ENCODE measurements around the gene FZD8.
A peak's percentile ranks its signal among the peaks of the same experiment; 100 is the strongest.

Gene FZD8

DNA sequence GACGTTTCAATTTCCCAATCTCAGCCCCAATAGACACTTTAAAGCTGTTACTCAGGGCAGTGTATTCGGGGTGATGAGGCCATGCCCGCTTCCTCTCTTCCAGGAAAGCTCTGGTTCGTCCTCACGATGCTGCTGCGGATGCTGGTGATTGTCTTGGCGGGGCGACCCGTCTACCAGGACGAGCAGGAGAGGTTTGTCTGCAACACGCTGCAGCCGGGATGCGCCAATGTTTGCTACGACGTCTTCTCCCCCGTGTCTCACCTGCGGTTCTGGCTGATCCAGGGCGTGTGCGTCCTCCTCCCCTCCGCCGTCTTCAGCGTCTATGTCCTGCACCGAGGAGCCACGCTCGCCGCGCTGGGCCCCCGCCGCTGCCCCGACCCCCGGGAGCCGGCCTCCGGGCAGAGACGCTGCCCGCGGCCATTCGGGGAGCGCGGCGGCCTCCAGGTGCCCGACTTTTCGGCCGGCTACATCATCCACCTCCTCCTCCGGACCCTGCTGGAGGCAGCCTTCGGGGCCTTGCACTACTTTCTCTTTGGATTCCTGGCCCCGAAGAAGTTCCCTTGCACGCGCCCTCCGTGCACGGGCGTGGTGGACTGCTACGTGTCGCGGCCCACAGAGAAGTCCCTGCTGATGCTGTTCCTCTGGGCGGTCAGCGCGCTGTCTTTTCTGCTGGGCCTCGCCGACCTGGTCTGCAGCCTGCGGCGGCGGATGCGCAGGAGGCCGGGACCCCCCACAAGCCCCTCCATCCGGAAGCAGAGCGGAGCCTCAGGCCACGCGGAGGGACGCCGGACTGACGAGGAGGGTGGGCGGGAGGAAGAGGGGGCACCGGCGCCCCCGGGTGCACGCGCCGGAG, 34.4 kb downstream of the FZD8 start:
- Histone ChIP-seq H3K27me3 (replicated peaks; ENCODE audit: control insufficient read depth, insufficient read depth, low read length, poor library complexity, severe bottlenecking) (peaks cover 4% of the 10 kb centered on the region), H3K4me1 (ENCODE audit: control insufficient read depth, insufficient read depth, low read length, poor library complexity, severe bottlenecking) (peaks cover 9% of the 10 kb centered on the region), H3K27ac (ENCODE audit: insufficient read depth, low read length, poor library complexity, severe bottlenecking) (no peak overlapping the region), H3K4me3 (ENCODE audit: insufficient read depth, low read depth, low read length, poor library complexity, severe bottlenecking) (peak overlapping the region; percentile 49), H3K9me3 (ENCODE audit: control insufficient read depth, low read length) (no peaks in the 10 kb centered on the region), H3K36me3 (ENCODE audit: control insufficient read depth, insufficient read depth, low read length) (no peaks in the 10 kb centered on the region)
- DNase-seq: no peak

DNA sequence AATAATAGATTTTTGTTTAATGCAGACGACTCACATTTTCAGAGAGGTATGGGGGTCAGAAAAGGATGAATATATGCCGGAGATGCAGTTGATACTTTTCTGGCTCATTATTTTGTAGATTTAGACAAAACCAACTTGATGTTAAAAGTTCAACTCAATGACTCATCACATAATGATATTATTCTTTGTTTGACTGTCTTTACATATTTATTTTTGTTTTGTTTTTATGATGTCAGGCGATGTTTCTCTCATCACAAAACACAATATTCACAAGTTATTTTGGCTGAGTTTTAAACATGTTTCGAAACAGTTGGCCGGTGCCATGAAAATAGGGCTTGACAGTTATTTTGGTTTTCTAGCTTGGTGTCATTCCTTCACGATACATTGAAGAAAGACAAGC, 35.7 kb downstream of the FZD8 start:
- H3K4me3 ChIP-seq (ENCODE audit: insufficient read depth, low read depth, low read length, poor library complexity, severe bottlenecking): no peak overlapping the region
- H3K27ac ChIP-seq (ENCODE audit: insufficient read depth, low read length, poor library complexity, severe bottlenecking): no peak overlapping the region
- DNase-seq: no peak
- H3K36me3 ChIP-seq (ENCODE audit: control insufficient read depth, insufficient read depth, low read length): no peaks in the 10 kb centered on the region
- no peaks in the 10 kb centered on the region for H3K9me3 ChIP-seq (ENCODE audit: control insufficient read depth, low read length)
- peaks cover 9% of the 10 kb centered on the region for H3K4me1 ChIP-seq (ENCODE audit: control insufficient read depth, insufficient read depth, low read length, poor library complexity, severe bottlenecking)
- H3K27me3 ChIP-seq (replicated peaks; ENCODE audit: control insufficient read depth, insufficient read depth, low read length, poor library complexity, severe bottlenecking): peaks cover 4% of the 10 kb centered on the region

DNA sequence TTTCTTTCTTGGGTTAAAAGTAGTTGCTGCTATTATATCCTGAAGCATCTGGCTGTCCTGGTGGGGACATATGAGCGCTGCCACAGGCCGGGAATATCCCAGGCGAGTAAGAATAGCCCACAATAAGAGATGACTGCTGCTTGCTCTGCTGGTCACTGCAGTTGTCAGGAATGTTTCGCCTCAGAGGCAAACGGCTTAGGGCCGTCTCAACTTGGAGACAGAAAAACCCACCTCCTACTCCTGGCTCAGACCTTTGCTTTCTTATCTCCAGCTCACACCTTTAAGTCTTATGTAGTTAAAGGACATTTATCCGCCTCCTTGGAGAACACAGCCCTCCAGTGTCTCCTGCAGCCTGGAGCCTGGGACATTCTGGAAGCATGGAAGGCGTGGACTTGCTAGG, 36.9 kb downstream of the FZD8 start, which contains the start of gene GJD4:
TSS of gene GJD4 (plus strand) at position 151 of the 400 bp plus-strand sequence. CDS start at position 378, 227 bp downstream.
- no peak for DNase-seq
- H3K36me3 ChIP-seq (ENCODE audit: control insufficient read depth, insufficient read depth, low read length): no peaks in the 10 kb centered on the region
- no peak within 1 kb of the TSS for H3K27ac ChIP-seq (ENCODE audit: insufficient read depth, low read length, poor library complexity, severe bottlenecking)
- H3K4me3 ChIP-seq (ENCODE audit: insufficient read depth, low read depth, low read length, poor library complexity, severe bottlenecking): no peak within 1 kb of the TSS
- H3K4me1 ChIP-seq (ENCODE audit: control insufficient read depth, insufficient read depth, low read length, poor library complexity, severe bottlenecking): peaks cover 9% of the 10 kb centered on the region
- H3K9me3 ChIP-seq (ENCODE audit: control insufficient read depth, low read length): no peaks in the 10 kb centered on the region
- peaks cover 4% of the 10 kb centered on the region for H3K27me3 ChIP-seq (replicated peaks; ENCODE audit: control insufficient read depth, insufficient read depth, low read length, poor library complexity, severe bottlenecking)

DNA sequence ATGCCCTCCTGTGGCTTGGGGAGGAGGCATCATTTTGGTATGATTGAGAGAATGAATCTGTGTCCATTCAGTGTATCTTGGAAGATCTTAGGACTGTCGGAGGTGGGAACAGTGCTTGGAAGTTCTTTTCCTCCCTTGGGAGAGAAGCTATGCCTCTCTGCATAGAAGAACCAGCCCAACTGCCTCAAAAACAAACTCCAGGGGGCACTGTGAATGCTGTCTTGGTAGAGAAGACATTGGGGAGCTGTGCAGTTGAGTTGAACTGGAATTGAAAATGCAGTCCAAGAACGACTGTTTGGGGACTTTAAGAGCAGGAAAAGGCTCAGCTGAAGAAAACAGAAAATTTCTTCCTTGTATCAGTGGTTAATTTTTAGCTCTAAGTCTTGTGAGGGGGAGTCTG, 41.9 kb downstream of the FZD8 start:
- DNase-seq: no peak
- Histone ChIP-seq H3K4me3 (ENCODE audit: insufficient read depth, low read depth, low read length, poor library complexity, severe bottlenecking) (no peak overlapping the region), H3K27ac (ENCODE audit: insufficient read depth, low read length, poor library complexity, severe bottlenecking) (no peak overlapping the region)

DNA sequence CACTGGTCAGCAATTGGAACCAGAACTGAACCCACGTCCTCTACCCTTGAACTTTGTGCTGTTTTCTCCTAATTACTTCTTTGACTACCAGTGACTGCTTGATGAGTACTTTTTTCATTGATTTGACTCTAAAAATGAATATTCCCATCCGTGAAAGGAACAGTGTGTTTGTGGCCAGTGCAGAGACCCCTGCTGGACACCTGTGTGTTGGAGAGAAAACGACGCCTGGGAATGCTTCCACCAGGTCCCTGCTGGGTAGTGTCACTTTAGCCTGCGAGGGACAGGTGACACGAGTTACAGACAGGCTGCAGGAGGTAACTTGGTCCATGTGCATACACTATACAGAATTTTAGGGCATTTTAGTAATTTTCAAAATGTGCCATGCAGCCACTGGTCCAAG, 43.7 kb downstream of the FZD8 start:
- Histone ChIP-seq H3K9me3 (ENCODE audit: control insufficient read depth, low read length) (no peaks in the 10 kb centered on the region), H3K27ac (ENCODE audit: insufficient read depth, low read length, poor library complexity, severe bottlenecking) (no peak overlapping the region), H3K27me3 (replicated peaks; ENCODE audit: control insufficient read depth, insufficient read depth, low read length, poor library complexity, severe bottlenecking) (no peaks in the 10 kb centered on the region), H3K4me1 (ENCODE audit: control insufficient read depth, insufficient read depth, low read length, poor library complexity, severe bottlenecking) (no peaks in the 10 kb centered on the region), H3K36me3 (ENCODE audit: control insufficient read depth, insufficient read depth, low read length) (no peaks in the 10 kb centered on the region), H3K4me3 (ENCODE audit: insufficient read depth, low read depth, low read length, poor library complexity, severe bottlenecking) (no peak overlapping the region)
- DNase-seq: no peak

More for the DNA sequence above, 41.9 kb downstream of the FZD8 start:
- no peaks in the 10 kb centered on the region for H3K36me3 ChIP-seq (ENCODE audit: control insufficient read depth, insufficient read depth, low read length)
- no peaks in the 10 kb centered on the region for H3K4me1 ChIP-seq (ENCODE audit: control insufficient read depth, insufficient read depth, low read length, poor library complexity, severe bottlenecking)
- H3K27me3 ChIP-seq (replicated peaks; ENCODE audit: control insufficient read depth, insufficient read depth, low read length, poor library complexity, severe bottlenecking): peaks cover 4% of the 10 kb centered on the region
- no peaks in the 10 kb centered on the region for H3K9me3 ChIP-seq (ENCODE audit: control insufficient read depth, low read length)

DNA sequence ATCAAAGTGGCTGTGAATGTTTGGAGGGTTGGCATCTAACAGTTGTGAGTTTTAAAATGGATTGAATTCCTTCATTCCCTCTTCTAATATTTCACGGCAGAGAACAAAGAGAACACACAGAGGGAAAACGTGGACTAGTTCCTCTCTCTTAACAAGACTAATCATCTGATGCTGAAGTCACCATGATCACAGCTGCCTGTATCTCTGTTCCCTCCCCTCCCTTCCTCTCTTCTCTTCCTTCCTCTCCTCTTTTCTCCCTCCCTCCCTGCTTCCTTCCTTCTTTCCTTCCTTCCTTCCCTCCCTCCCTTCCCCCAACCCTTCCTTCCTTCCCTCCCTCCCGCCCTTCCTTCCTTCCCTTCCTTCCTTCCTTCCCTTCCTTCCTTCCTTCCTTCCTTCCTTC, 47.0 kb downstream of the FZD8 start:
- no peak for DNase-seq
- no peak overlapping the region for H3K27ac ChIP-seq (ENCODE audit: insufficient read depth, low read length, poor library complexity, severe bottlenecking)
- no peak overlapping the region for H3K4me3 ChIP-seq (ENCODE audit: insufficient read depth, low read depth, low read length, poor library complexity, severe bottlenecking)
- no peaks in the 10 kb centered on the region for H3K4me1 ChIP-seq (ENCODE audit: control insufficient read depth, insufficient read depth, low read length, poor library complexity, severe bottlenecking)
- no peaks in the 10 kb centered on the region for H3K27me3 ChIP-seq (replicated peaks; ENCODE audit: control insufficient read depth, insufficient read depth, low read length, poor library complexity, severe bottlenecking)
- no peaks in the 10 kb centered on the region for H3K36me3 ChIP-seq (ENCODE audit: control insufficient read depth, insufficient read depth, low read length)
- no peaks in the 10 kb centered on the region for H3K9me3 ChIP-seq (ENCODE audit: control insufficient read depth, low read length)

DNA sequence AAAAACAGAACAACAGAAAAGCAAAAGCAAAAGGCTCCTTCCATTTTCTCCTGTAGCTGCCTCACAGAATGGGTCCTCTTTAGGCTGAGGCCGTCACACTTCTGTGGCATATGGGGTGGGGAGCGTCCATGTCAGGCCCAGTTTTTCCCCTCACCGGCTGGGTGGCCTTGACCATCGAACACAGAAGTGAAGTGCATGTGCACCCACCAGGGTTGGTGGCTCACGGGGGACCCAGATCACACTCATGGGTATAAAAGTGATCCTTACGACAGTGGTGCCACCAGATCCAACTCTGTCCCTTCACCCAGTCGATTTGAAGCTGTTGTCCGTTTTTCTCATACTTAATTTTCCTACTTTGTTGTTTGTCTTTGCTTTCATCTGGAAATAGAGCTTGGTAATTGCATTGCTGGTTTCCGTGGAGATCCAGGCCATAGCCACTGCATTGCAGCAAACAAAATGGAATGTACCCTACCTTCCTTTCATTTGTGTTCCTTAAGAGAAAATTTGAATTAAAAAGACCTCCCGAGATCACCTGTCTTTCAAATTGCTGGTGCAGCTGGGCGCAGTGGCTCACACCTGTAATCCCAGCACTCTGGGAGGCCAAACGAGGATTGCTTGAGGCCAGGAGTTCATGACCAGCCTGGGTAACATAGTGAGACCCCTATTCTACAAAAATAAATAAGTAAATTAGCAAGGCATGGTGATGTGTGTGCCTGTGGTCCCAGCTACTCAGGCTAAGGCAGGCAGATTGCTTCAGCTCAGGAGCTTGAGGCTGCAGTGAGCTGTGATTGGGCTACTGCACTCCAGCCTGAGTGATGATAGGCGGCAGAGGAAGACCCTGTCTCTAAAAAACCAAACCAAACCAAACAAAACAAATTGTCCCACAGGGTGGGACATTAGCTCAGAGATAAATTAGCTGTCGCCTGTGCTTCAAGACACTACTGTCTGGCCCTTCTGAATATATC, 47.7 kb downstream of the FZD8 start:
- Histone ChIP-seq H3K36me3 (ENCODE audit: control insufficient read depth, insufficient read depth, low read length) (no peaks in the 10 kb centered on the region), H3K9me3 (ENCODE audit: control insufficient read depth, low read length) (no peaks in the 10 kb centered on the region), H3K4me1 (ENCODE audit: control insufficient read depth, insufficient read depth, low read length, poor library complexity, severe bottlenecking) (no peaks in the 10 kb centered on the region), H3K4me3 (ENCODE audit: insufficient read depth, low read depth, low read length, poor library complexity, severe bottlenecking) (no peak overlapping the region), H3K27me3 (replicated peaks; ENCODE audit: control insufficient read depth, insufficient read depth, low read length, poor library complexity, severe bottlenecking) (no peaks in the 10 kb centered on the region), H3K27ac (ENCODE audit: insufficient read depth, low read length, poor library complexity, severe bottlenecking) (no peak overlapping the region)
- no peak for DNase-seq

DNA sequence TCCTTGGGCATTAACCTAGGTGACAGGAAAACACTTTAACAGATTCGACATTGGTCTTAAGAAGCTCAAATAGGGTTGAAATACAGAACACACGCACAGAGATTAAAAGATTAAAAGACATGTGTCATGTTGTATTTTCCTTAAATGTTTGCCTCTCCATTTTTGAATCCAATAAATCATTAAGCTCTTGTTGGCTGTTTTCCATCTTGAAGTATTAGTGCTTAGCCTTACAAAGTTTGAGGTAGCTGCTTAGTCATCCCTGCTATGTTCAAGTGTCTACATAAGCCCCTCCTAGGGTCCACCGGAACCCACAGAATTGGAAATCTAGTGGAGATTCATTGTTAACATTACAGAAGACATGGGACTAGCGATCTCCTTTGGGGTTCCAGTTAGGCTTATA, 49.7 kb downstream of the FZD8 start:
- no peaks in the 10 kb centered on the region for H3K9me3 ChIP-seq (ENCODE audit: control insufficient read depth, low read length)
- no peak for DNase-seq
- no peaks in the 10 kb centered on the region for H3K4me1 ChIP-seq (ENCODE audit: control insufficient read depth, insufficient read depth, low read length, poor library complexity, severe bottlenecking)
- no peaks in the 10 kb centered on the region for H3K36me3 ChIP-seq (ENCODE audit: control insufficient read depth, insufficient read depth, low read length)
- H3K27ac ChIP-seq (ENCODE audit: insufficient read depth, low read length, poor library complexity, severe bottlenecking): no peak overlapping the region
- no peak overlapping the region for H3K4me3 ChIP-seq (ENCODE audit: insufficient read depth, low read depth, low read length, poor library complexity, severe bottlenecking)
- no peaks in the 10 kb centered on the region for H3K27me3 ChIP-seq (replicated peaks; ENCODE audit: control insufficient read depth, insufficient read depth, low read length, poor library complexity, severe bottlenecking)

DNA sequence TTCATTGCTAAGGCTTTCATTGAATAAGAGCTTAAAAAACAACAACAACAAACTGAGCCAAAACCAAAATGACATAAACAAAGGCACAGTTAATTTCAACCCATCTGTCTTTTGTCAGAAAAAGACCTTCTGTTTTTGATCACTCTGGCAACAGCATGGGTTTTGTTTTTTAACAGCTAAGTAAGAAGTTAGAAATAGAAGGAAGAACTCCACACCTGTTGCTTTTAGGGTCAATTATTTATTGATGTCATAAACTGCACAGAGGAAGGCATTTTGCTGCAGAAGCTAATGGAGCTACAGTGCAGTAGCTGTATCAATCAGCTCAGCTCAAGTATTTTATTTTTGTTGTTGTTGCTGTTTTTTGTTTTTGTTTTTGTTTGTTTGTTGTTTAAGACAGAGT, 53.3 kb downstream of the FZD8 start:
- no peaks in the 10 kb centered on the region for H3K36me3 ChIP-seq (ENCODE audit: control insufficient read depth, insufficient read depth, low read length)
- H3K4me3 ChIP-seq (ENCODE audit: insufficient read depth, low read depth, low read length, poor library complexity, severe bottlenecking): no peak overlapping the region
- no peak overlapping the region for H3K27ac ChIP-seq (ENCODE audit: insufficient read depth, low read length, poor library complexity, severe bottlenecking)
- no peaks in the 10 kb centered on the region for H3K9me3 ChIP-seq (ENCODE audit: control insufficient read depth, low read length)
- H3K4me1 ChIP-seq (ENCODE audit: control insufficient read depth, insufficient read depth, low read length, poor library complexity, severe bottlenecking): no peaks in the 10 kb centered on the region
- no peaks in the 10 kb centered on the region for H3K27me3 ChIP-seq (replicated peaks; ENCODE audit: control insufficient read depth, insufficient read depth, low read length, poor library complexity, severe bottlenecking)
- DNase-seq: no peak
